ENCODE data around the gene BSX.

DNA sequence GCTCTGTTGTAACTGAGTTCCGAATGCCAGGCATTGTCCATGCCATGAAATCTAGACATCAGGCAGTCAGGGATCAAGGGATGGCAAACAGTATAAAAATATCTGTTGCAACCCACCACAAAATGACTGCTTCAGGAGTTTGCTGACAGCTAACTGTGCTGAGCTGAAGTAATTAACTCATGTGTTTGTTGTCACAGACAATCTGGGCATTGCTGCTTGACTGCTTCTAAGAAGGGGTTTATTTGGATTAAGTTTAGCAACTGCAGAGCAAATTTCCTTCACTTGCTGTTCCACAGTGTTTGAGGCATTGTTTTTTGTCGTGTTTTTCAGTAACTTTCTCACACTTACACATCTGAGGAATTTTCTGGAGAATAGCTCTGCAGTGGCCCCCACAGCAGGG is 30.4 kb downstream of the BSX start:
- TF ChIP-seq, protein P1, sequence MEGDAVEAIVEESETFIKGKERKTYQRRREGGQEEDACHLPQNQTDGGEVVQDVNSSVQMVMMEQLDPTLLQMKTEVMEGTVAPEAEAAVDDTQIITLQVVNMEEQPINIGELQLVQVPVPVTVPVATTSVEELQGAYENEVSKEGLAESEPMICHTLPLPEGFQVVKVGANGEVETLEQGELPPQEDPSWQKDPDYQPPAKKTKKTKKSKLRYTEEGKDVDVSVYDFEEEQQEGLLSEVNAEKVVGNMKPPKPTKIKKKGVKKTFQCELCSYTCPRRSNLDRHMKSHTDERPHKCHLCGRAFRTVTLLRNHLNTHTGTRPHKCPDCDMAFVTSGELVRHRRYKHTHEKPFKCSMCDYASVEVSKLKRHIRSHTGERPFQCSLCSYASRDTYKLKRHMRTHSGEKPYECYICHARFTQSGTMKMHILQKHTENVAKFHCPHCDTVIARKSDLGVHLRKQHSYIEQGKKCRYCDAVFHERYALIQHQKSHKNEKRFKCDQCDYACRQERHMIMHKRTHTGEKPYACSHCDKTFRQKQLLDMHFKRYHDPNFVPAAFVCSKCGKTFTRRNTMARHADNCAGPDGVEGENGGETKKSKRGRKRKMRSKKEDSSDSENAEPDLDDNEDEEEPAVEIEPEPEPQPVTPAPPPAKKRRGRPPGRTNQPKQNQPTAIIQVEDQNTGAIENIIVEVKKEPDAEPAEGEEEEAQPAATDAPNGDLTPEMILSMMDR (IDR thresholded peaks at IDR 0.05), result no peak
- no peak for TF ChIP-seq POLR2AphosphoS5 (IDR thresholded peaks at IDR 0.05)

Data from prostate gland (tissue), 2 donors.